OCI-LY1 (cell line): ENCODE data around the gene MUC13.

Source experiments
- H2AFZ ChIP-seq: fragments of 200-600 bp; sonication (generic), shearing (Covaris generic); 2 replicates; pipeline ENCODE4 v1.6.0; 2014; ENCODE audit warnings: antibody characterized with exemption, mild to moderate bottlenecking, low read length
- H3F3A ChIP-seq: fragments of 200-600 bp; sonication (generic), shearing (Covaris generic); 2 replicates; pipeline ENCODE4 v1.6.0; 2014; ENCODE audit warnings: mild to moderate bottlenecking, antibody characterized with exemption, low read length, moderate library complexity; ENCODE audit not compliant: insufficient read depth
- H3K27ac ChIP-seq: fragments of 200-600 bp; sonication (generic); 2 replicates; pipeline ENCODE4 v1.5.1; 2014; ENCODE audit warnings: low read length, mixed run types, mild to moderate bottlenecking, low read depth; ENCODE audit not compliant: poor library complexity, severe bottlenecking
- H3K27me3 ChIP-seq: fragments of 200-600 bp; sonication (generic); 2 replicates; pipeline ENCODE4 v1.6.0; 2014; ENCODE audit warnings: antibody characterized with exemption, mild to moderate bottlenecking, low read length, moderate library complexity; ENCODE audit not compliant: insufficient read depth
- H3K36me3 ChIP-seq: fragments of 200-600 bp; sonication (generic); 2 replicates; pipeline ENCODE4 v1.6.1; 2014; ENCODE audit warnings: mild to moderate bottlenecking, antibody characterized with exemption, low read length, moderate library complexity, mixed read lengths; ENCODE audit not compliant: insufficient read depth
- H3K4me1 ChIP-seq: fragments of 200-600 bp; sonication (generic); 2 replicates; pipeline ENCODE4 v1.5.1; 2014; ENCODE audit warnings: mild to moderate bottlenecking, low read length, moderate library complexity; ENCODE audit not compliant: insufficient read depth, severe bottlenecking
- H3K4me2 ChIP-seq: fragments of 200-600 bp; sonication (generic), shearing (Covaris generic); 2 replicates; pipeline ENCODE4 v1.6.1; 2014; ENCODE audit warnings: low read length
- H3K4me3 ChIP-seq: fragments of 200-600 bp; sonication (generic); 2 replicates; pipeline ENCODE4 v1.5.1; 2014; ENCODE audit warnings: low read length, low read depth, mild to moderate bottlenecking, mixed read lengths; ENCODE audit not compliant: poor library complexity, severe bottlenecking
- H3K79me2 ChIP-seq: fragments of 200-600 bp; shearing (Covaris generic); 2 replicates; pipeline ENCODE4 v1.6.1; 2016; ENCODE audit warnings: mixed run types, low read length, mixed read lengths; ENCODE audit not compliant: insufficient read depth
- H3K9ac ChIP-seq: fragments of 200-600 bp; sonication (generic), shearing (Covaris generic); 2 replicates; pipeline ENCODE4 v1.6.1; 2014; ENCODE audit warnings: mild to moderate bottlenecking, low read length, mixed read lengths
- H3K9me2 ChIP-seq: fragments of 200-600 bp; sonication (generic), shearing (Covaris generic); 2 replicates; pipeline ENCODE4 v1.6.1; 2014; ENCODE audit warnings: low read depth, mild to moderate bottlenecking, low read length, mixed read lengths
- H3K9me3 ChIP-seq: fragments of 200-600 bp; shearing (Covaris generic); 2 replicates; pipeline ENCODE4 v1.6.1; 2014; ENCODE audit warnings: low read length, mixed read lengths
- H4K20me1 ChIP-seq: fragments of 200-600 bp; sonication (generic), shearing (Covaris generic); 2 replicates; pipeline ENCODE4 v1.6.0; 2016; ENCODE audit warnings: mild to moderate bottlenecking, low read length; ENCODE audit not compliant: insufficient read depth
- EZH2 ChIP-seq: fragments of 200-600 bp; sonication (generic), shearing (Covaris generic); IDR thresholded peaks from 2 replicates; pipeline ENCODE4 v1.8.0; 2017; ENCODE audit warnings: borderline replicate concordance, mixed run types, mild to moderate bottlenecking, antibody characterized with exemption, low read length, moderate library complexity, mixed read lengths
- TF ChIP-seq, protein P1 (sequence below): fragments of 200-600 bp; sonication (generic), shearing (Covaris generic); IDR thresholded peaks from 2 replicates; pipeline ENCODE4 v1.5.1; 2017; ENCODE audit warnings: mild to moderate bottlenecking, antibody characterized with exemption, low read length, moderate library complexity, mixed read lengths

The MUC13 gene

GRCh38 chr3:124862006-124862405 lies 72.5 kb downstream of the MUC13 start:
- H3K4me2 ChIP-seq, result no peak overlapping the region
- H4K20me1 ChIP-seq, result no peaks in the 10 kb centered on the region
- no peaks in the 10 kb centered on the region for H3K27me3 ChIP-seq
- no peak overlapping the region for H3K27ac ChIP-seq
- TF ChIP-seq, protein P1, sequence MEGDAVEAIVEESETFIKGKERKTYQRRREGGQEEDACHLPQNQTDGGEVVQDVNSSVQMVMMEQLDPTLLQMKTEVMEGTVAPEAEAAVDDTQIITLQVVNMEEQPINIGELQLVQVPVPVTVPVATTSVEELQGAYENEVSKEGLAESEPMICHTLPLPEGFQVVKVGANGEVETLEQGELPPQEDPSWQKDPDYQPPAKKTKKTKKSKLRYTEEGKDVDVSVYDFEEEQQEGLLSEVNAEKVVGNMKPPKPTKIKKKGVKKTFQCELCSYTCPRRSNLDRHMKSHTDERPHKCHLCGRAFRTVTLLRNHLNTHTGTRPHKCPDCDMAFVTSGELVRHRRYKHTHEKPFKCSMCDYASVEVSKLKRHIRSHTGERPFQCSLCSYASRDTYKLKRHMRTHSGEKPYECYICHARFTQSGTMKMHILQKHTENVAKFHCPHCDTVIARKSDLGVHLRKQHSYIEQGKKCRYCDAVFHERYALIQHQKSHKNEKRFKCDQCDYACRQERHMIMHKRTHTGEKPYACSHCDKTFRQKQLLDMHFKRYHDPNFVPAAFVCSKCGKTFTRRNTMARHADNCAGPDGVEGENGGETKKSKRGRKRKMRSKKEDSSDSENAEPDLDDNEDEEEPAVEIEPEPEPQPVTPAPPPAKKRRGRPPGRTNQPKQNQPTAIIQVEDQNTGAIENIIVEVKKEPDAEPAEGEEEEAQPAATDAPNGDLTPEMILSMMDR, result no peak
- TF ChIP-seq EZH2, result no peak
- H2AFZ ChIP-seq, result no peak overlapping the region
- H3K9me3 ChIP-seq, result no peaks in the 10 kb centered on the region
- no peaks in the 10 kb centered on the region for H3F3A ChIP-seq
- no peaks in the 10 kb centered on the region for H3K79me2 ChIP-seq
- no peak overlapping the region for H3K4me3 ChIP-seq
- no peaks in the 10 kb centered on the region for H3K9me2 ChIP-seq
- no peaks in the 10 kb centered on the region for H3K4me1 ChIP-seq
- no peaks in the 10 kb centered on the region for H3K36me3 ChIP-seq
- no peak overlapping the region for H3K9ac ChIP-seq

GRCh38 chr3:124861041-124861440 lies 73.5 kb downstream of the MUC13 start:
- Histone ChIP-seq H3K27me3 (no peaks in the 10 kb centered on the region), H3F3A (no peaks in the 10 kb centered on the region), H3K4me3 (no peak overlapping the region), H3K79me2 (no peaks in the 10 kb centered on the region), H3K9ac (no peak overlapping the region), H3K36me3 (no peaks in the 10 kb centered on the region), H3K9me2 (no peaks in the 10 kb centered on the region), H3K27ac (no peak overlapping the region), H3K4me2 (no peak overlapping the region), H4K20me1 (no peaks in the 10 kb centered on the region), H2AFZ (no peak overlapping the region), H3K4me1 (no peaks in the 10 kb centered on the region), H3K9me3 (no peaks in the 10 kb centered on the region)
- TF ChIP-seq, protein P1, result no peak
- no peak for TF ChIP-seq EZH2

GRCh38 chr3:124860599-124860998 lies 74.0 kb downstream of the MUC13 start:
- Histone ChIP-seq H4K20me1 (no peaks in the 10 kb centered on the region), H3K9me3 (no peaks in the 10 kb centered on the region), H3F3A (no peaks in the 10 kb centered on the region), H3K79me2 (no peaks in the 10 kb centered on the region), H3K27me3 (no peaks in the 10 kb centered on the region), H2AFZ (no peak overlapping the region), H3K36me3 (no peaks in the 10 kb centered on the region), H3K4me1 (no peaks in the 10 kb centered on the region), H3K27ac (no peak overlapping the region), H3K4me3 (no peak overlapping the region), H3K4me2 (no peak overlapping the region), H3K9ac (no peak overlapping the region), H3K9me2 (no peaks in the 10 kb centered on the region)
- TF ChIP-seq, protein P1, result no peak
- no peak for TF ChIP-seq EZH2
